ENCODE data around the gene NR5A1. TPM values are rescaled to one million over a fixed set of nuclear protein-coding genes. Genes with fewer than 3 reads are reported as not detected.

Gene NR5A1
- total RNA-seq, 2 experiments from 2014 or later = not detected

DNA sequence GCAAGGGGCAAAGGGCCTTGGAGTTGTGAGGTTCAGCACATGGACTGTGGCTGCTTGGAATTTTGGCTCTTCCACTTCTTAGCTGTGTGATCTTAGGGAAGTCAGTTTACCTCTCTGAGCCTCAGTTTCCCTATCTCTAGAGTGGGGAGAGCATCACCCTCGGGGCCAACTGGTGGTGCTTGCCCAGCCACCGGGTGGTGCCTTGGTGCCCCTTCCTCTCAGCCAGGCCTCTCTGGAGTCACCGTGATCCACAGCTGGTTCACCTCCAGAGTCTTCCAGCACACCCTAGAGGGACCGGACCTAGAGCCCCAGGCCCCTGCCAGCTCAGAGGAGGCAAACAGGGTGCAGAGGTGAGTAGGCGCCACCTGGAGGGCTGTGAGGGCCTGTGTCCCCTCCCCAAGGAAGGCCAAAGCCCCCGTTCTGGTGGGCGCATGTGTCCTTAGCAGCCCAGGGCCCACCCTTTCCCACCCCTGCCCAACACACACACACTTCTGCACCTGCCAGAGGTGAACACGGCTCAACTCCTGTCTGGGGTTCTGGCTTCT is 49.2 kb downstream of the NR5A1 start:
- intact Hi-C loops (cut with micrococcal nuclease) = no loop called here
- DNase-seq = no peak
- Mint-ChIP-seq H3K27ac (no peak overlapping the region), H3K4me3 (no peak overlapping the region), H3K9me3 (no peaks in the 10 kb centered on the region), H3K36me3 (ENCODE audit: low read depth) (no peaks in the 10 kb centered on the region), H3K27me3 (ENCODE audit: low read depth) (peaks cover 2% of the 10 kb centered on the region), H3K4me1 (ENCODE audit: low read depth) (no peaks in the 10 kb centered on the region)
- CTCF ChIA-PET = no interaction called here

DNA sequence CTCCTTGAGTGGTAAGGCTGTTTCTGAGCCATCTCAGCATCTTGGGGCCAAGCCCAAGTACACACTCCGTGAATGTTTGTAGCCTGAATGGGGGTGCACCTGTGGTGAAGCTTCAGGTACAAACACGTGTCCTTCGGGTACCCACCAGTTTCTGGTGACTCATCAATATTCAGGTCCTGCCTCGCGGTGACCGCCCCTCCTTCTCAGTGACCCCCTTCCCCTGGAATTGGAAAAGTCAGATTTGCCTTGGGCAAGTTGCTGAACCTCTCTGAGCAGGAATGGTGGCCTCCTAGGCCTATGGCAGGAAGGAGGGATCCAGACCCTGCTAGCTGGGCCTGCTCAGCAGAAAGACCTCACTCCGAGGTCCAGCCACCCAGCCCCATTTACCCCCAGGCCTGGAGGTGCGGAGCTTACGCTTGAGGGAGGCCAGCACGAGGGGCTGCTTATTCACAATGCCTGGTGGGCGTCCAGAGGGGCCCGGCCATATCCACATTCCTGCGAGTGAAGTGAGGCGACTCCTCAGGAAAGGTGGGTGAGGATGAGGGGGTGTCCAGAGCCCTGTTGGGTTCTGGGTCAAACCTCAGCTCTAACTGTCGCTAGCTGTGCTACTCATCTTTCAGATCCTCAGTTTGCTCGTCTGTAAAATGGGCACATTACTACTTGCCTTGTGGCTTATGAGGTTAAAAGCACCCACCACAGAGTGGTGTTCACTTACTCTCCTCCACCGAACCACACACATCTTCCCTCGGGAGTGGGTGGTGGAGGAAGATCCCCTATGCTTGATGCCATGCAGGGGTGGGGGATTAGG is 49.9 kb downstream of the NR5A1 start:
- CTCF ChIA-PET = no interaction called here

DNA sequence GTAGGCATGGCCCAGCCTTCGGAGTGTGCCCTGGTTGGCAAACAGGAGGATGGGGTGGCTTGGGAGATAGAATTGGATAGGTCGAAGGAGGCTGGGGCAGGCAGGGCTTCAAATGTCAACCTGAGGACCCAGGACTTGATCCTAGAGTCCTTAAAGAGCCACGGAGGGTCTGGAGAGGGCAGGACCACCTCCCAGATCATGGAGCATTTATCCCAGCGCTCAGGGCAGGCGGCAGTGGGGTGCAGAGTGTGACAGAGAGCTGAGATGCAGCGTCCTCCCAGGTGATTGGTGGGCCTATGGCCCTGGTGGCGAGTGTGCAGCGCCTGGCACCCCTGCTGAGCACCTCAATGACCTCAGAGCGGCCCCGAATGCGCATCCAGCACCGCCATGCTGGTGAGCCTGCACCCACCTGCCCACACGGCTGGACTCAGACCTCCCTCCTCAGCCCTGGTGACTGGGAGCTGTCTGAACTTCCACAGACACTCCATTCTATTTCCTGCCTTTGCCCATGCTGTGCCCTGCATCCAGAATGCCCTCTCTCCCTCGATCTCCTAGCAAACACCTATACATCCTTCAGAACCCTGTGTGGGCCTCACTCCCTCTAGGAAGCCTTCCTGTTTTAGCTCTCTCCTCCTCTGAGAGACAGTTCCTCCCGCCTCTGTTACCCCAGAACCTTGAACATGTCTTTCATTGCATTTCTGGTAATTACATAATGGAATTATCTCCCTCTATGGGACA is 50.7 kb downstream of the NR5A1 start:
- no peak for DNase-seq
- Mint-ChIP-seq H3K9me3 (no peaks in the 10 kb centered on the region), H3K27ac (no peak overlapping the region), H3K36me3 (ENCODE audit: low read depth) (no peaks in the 10 kb centered on the region), H3K4me1 (ENCODE audit: low read depth) (no peaks in the 10 kb centered on the region), H3K4me3 (no peak overlapping the region), H3K27me3 (ENCODE audit: low read depth) (peaks cover 13% of the 10 kb centered on the region)
- intact Hi-C loops (cut with micrococcal nuclease) = no loop called here
- CTCF ChIA-PET = no interaction called here

More for the DNA sequence above, 49.9 kb downstream of the NR5A1 start:
- no peak overlapping the region for H3K27ac Mint-ChIP-seq
- no peak for DNase-seq
- intact Hi-C loops (cut with micrococcal nuclease) = no loop called here
- no peaks in the 10 kb centered on the region for H3K36me3 Mint-ChIP-seq (ENCODE audit: low read depth)
- H3K4me3 Mint-ChIP-seq = no peak overlapping the region
- no peaks in the 10 kb centered on the region for H3K4me1 Mint-ChIP-seq (ENCODE audit: low read depth)
- peaks cover 7% of the 10 kb centered on the region for H3K27me3 Mint-ChIP-seq (ENCODE audit: low read depth)
- H3K9me3 Mint-ChIP-seq = no peaks in the 10 kb centered on the region

DNA sequence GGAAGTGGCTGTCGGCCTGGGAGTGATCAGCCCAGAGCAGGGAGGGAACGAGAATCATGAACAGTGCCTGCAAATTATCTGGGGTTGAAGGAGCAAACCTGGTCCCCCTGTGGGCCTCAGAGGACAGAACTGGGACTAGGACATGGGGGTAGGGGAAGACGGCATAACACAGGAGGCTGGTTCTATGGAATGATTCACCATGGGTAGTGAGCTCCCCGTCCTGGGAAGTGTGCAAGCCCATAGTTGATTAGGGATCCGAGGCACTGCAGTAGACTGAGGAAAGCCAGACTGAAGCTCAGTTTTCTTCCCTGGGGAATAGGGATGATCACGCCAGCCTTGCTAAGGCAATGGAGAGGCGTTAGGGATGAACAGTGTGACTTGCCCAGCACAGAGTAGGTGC is 51.4 kb downstream of the NR5A1 start:
- no peak for DNase-seq
- intact Hi-C loops (cut with micrococcal nuclease) = no loop called here
- Mint-ChIP-seq H3K27ac (no peak overlapping the region), H3K36me3 (ENCODE audit: low read depth) (no peaks in the 10 kb centered on the region), H3K9me3 (no peaks in the 10 kb centered on the region), H3K4me3 (no peak overlapping the region), H3K27me3 (ENCODE audit: low read depth) (peaks cover 20% of the 10 kb centered on the region), H3K4me1 (ENCODE audit: low read depth) (no peaks in the 10 kb centered on the region)
- CTCF ChIA-PET = no interaction called here

DNA sequence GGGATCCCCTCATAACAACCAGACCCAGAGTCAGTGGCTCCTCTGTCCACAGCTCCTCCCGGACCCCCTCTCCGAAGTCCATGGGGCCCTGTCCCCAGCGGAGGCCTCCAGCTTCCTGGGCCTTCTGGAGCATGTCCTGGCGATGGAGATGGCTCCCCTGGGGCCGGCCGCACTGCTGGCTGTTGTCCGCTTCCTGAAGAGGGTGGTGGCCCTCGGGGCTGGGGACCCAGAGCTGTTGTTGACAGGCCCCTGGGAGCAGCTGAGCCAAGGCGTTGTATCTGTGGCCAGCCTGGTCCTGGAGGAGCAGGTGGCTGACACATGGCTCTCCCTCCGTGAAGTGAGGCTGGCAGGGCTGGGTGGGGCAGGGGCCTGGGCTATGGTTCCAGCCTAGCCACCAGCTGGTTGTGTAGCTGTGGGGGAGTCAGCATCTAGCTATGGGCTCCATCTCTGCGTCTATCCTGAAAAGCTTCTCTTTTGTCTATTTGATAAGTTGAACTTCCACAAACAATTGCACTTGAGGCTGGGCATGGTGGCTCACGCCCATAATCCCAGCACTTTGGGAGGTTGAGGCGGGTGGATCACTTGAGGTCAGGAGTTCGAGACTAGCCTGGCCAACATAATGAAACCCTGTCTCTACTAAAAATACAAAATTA is 52.3 kb downstream of the NR5A1 start:
- no peaks in the 10 kb centered on the region for H3K9me3 Mint-ChIP-seq
- H3K36me3 Mint-ChIP-seq (ENCODE audit: low read depth) = no peaks in the 10 kb centered on the region
- intact Hi-C loops (cut with micrococcal nuclease) = no loop called here
- peaks cover 27% of the 10 kb centered on the region for H3K27me3 Mint-ChIP-seq (ENCODE audit: low read depth)
- no peak overlapping the region for H3K4me3 Mint-ChIP-seq
- peaks cover 2% of the 10 kb centered on the region for H3K4me1 Mint-ChIP-seq (ENCODE audit: low read depth)
- DNase-seq = no peak
- H3K27ac Mint-ChIP-seq = no peak overlapping the region
- CTCF ChIA-PET = no interaction called here

DNA sequence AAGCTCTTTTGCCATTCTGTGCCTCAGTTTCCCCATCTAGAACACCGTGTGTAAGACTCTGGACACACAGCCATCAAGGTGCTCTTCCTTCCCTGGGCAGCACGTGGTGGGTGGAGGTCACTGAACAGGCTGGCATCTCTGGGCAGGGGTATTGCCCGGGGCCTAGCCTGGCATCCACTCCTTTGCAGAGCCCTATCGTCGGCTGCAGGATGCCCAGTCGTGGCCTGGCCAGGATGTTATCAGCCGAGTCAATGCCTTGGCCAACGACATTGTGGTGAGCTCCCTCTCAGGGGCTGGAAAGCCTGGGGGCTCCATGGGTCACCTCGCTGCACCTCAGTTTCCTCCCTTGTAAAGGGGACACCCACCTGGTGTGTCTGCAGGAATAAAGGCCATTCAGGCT is 52.9 kb downstream of the NR5A1 start:
- peaks cover 33% of the 10 kb centered on the region for H3K27me3 Mint-ChIP-seq (ENCODE audit: low read depth)
- H3K27ac Mint-ChIP-seq = no peak overlapping the region
- CTCF ChIA-PET = no interaction called here
- no peaks in the 10 kb centered on the region for H3K36me3 Mint-ChIP-seq (ENCODE audit: low read depth)
- no peak overlapping the region for H3K4me3 Mint-ChIP-seq
- no peaks in the 10 kb centered on the region for H3K9me3 Mint-ChIP-seq
- H3K4me1 Mint-ChIP-seq (ENCODE audit: low read depth) = peaks cover 2% of the 10 kb centered on the region
- intact Hi-C loops (cut with micrococcal nuclease) = no loop called here
- DNase-seq = no peak

DNA sequence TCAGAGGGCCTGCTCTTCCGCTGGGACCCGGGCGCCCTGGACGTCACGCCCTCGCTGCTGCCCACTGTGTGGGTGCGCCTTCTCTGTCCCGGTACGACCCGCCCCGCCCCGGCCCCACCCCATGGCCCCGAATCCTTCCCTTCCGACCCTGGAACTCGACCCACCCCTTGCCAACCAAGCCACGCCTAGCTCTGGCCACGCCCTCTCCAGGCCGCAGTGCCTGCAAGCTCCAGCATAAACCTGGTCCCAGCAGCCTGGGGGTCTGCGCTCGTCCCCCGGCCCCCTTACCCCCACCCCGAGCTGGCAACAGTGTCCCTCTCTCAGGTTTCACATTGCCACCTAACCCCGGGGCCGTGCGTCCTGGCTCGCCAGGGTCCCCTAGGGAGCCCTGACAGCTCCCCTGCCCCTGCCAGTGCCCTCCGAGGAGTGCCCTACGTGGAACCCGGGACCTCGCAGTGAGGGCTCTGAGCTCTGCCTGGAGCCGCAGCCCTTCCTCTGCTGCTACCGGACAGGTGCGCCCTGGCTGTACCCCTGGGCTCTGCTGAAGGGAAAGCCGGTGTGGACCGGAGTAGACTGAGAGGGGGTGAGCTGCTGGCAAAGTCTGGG is 53.5 kb downstream of the NR5A1 start:
- intact Hi-C loops (cut with micrococcal nuclease) = no loop called here
- no peak overlapping the region for H3K4me3 Mint-ChIP-seq
- peaks cover 2% of the 10 kb centered on the region for H3K4me1 Mint-ChIP-seq (ENCODE audit: low read depth)
- peaks cover 34% of the 10 kb centered on the region for H3K27me3 Mint-ChIP-seq (ENCODE audit: low read depth)
- no peak overlapping the region for H3K27ac Mint-ChIP-seq
- H3K36me3 Mint-ChIP-seq (ENCODE audit: low read depth) = no peaks in the 10 kb centered on the region
- no peak for DNase-seq
- CTCF ChIA-PET = no interaction called here
- H3K9me3 Mint-ChIP-seq = no peaks in the 10 kb centered on the region

DNA sequence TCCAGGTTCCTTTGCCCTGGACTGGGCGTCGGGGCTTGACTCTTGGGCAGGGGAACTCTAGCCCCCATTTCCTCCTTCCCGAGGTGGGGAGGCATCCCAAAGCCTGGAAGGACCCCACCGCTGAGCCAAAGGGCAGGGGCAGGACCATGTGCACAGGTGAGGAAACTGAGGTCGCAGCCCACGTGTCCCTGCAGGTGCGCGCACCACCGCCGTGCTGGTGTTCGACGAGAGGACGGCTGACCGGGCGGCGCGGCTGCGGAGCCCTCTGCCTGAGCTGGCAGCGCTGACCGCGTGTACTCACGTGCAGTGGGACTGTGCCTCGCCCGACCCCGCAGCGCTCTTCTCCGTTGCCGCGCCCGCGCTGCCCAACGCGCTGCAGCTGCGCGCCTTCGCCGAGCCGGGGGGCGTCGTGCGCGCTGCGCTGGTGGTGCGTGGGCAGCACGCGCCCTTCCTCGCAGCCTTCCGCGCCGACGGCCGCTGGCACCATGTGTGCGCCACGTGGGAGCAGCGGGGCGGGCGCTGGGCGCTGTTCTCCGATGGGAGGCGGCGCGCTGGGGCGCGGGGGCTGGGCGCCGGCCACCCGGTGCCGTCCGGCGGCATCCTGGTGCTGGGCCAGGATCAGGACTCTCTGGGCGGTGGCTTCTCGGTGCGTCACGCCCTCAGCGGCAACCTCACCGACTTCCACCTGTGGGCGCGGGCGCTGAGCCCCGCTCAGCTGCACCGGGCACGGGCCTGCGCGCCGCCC is 54.2 kb downstream of the NR5A1 start:
- Mint-ChIP-seq H3K27ac (no peak overlapping the region), H3K4me3 (no peak overlapping the region), H3K9me3 (no peaks in the 10 kb centered on the region), H3K36me3 (ENCODE audit: low read depth) (no peaks in the 10 kb centered on the region), H3K4me1 (ENCODE audit: low read depth) (peaks cover 2% of the 10 kb centered on the region), H3K27me3 (ENCODE audit: low read depth) (peaks cover 37% of the 10 kb centered on the region)
- CTCF ChIA-PET = no interaction called here
- intact Hi-C loops (cut with micrococcal nuclease) = no loop called here
- no peak for DNase-seq

DNA sequence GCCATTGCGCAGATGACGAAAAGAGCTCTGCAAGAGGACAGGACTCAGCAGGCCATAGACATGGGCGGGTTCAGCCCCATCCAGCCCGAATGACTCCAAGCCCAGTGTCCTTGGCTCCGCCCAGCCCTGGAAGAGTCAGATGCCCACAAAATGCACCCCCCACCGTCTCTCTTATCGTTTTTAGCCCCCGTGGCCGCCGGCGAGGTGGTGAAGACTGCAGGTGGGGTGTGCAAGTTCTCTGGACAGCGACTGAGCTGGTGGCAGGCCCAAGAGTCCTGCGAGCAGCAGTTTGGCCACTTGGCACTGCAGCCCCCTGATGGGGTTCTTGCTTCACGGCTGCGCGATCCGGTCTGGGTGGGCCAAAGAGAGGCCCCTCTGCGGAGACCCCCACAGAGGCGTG is 54.9 kb downstream of the NR5A1 start:
- CTCF ChIA-PET = no interaction called here
- intact Hi-C loops (cut with micrococcal nuclease) = no loop called here
- no peaks in the 10 kb centered on the region for H3K36me3 Mint-ChIP-seq (ENCODE audit: low read depth)
- no peak for DNase-seq
- H3K4me3 Mint-ChIP-seq = no peak overlapping the region
- H3K27me3 Mint-ChIP-seq (ENCODE audit: low read depth) = peaks cover 37% of the 10 kb centered on the region
- H3K27ac Mint-ChIP-seq = no peak overlapping the region
- peaks cover 2% of the 10 kb centered on the region for H3K4me1 Mint-ChIP-seq (ENCODE audit: low read depth)
- no peaks in the 10 kb centered on the region for H3K9me3 Mint-ChIP-seq

DNA sequence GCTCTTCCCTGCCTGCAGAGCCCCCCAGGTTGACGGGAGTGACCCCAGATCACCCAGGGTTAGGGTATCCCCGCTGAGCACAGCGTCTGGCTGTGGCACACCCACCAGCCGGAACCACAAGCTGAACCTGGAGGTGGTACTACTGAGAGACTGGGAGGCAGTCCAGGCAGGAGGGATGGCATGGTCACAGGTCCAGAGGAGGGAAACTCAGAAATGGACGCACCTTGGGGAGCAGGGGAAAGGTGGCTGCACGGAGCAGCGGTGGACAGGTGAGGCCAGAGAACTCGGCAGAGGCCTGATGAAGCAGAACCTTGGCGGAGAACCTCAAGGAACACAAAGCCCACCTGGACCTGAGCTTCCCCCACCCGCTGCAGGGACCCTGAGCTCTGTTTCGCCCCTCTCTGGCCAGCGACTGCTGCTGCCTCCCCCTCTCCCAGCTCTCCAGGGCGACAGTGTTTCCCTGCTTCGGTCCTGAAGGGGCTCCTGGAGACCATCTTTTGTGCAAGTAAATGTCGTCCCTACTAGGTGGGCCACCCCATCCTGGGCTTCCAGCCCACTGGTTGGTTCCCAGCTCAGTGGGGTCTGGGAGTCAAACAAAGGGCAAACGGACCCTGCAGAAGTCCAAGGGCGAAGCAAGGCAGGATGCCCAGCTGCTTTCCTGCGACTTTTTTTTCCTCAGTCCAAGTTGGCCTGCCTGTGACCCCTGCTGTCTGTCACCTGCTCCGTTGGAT is 56.1 kb downstream of the NR5A1 start:
- Mint-ChIP-seq H3K4me3 (no peak overlapping the region), H3K4me1 (ENCODE audit: low read depth) (peaks cover 2% of the 10 kb centered on the region), H3K27me3 (ENCODE audit: low read depth) (peaks cover 37% of the 10 kb centered on the region), H3K27ac (no peak overlapping the region), H3K36me3 (ENCODE audit: low read depth) (no peaks in the 10 kb centered on the region), H3K9me3 (no peaks in the 10 kb centered on the region)
- intact Hi-C loops (cut with micrococcal nuclease) = no loop called here
- CTCF ChIA-PET = no interaction called here
- DNase-seq = no peak

DNA sequence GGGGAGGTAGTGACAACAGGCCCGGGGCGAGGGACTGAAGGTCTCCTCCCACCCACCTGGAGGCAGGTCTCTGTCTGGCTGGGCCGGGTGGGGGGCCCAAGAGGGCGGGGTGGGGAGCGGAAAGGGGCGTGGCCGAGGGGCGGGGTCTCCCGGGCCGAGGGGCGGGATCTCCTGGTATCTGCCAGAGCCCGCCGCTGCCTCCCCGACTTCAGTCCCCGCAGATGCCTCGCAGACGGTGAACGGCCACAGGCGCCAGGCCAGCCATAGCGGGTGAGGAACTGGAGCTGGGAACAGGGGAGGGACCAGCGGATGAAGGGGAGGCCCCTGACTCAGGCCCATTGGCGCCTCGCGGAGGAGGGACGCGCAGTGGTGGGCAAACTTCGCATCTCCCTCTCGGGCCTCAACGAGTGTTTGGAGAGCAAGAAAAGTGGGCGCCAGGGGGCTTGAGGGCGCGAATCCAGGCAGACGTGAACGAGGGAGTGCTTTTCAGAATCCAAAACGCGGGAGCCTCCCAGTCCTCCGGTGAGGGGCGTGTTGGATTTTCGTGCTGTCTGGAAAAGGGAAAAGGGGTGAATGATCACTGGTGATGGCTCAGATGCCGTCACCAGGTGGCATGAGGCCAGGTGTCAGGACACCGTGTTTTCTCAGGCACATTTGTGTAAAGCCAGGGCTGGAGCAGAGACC is 56.8 kb downstream of the NR5A1 start, which contains the start of gene ADGRD2:
TSS of gene ADGRD2 (plus strand) at position 211 of the 684 bp plus-strand sequence. CDS start 1,216 bp downstream, outside the sequence.
- no peak for DNase-seq
- Mint-ChIP-seq H3K4me3 (no peak within 1 kb of the TSS), H3K27me3 (ENCODE audit: low read depth) (peaks cover 37% of the 10 kb centered on the region), H3K9me3 (no peaks in the 10 kb centered on the region), H3K36me3 (ENCODE audit: low read depth) (no peaks in the 10 kb centered on the region), H3K27ac (no peak within 1 kb of the TSS), H3K4me1 (ENCODE audit: low read depth) (peaks cover 2% of the 10 kb centered on the region)
- CTCF ChIA-PET = no interaction called here
- intact Hi-C loops (cut with micrococcal nuclease) = no loop called here

Data from activated naive CD4-positive, alpha-beta T cell treated with anti-CD3 and anti-CD28 coated beads for 36 hours (primary cell).